HG02798 (cell line): ENCODE data around the gene HMGCS2.
A peak's percentile ranks its signal among the peaks of the same experiment; 100 is the strongest.

Experiments
- ATAC-seq: cut with Tn5 transposase; IDR thresholded peaks from one replicate; pipeline ENCODE4 v1.9.1; 2021; ENCODE audit warnings: mild to moderate bottlenecking; ENCODE audit not compliant: unreplicated experiment, poor library complexity

The HMGCS2 gene

GRCh38 chr1:119768778-119769177 lies at the start of gene HMGCS2:
Gene HMGCS2, minus strand, starts transcription at chr1:119768905. Its CDS starts 61 bp downstream, at chr1:119768844.
- ATAC-seq, result no peak

GRCh38 chr1:119818181-119818580 lies 49.5 kb upstream of the HMGCS2 start:
- no peak for ATAC-seq

DNA sequence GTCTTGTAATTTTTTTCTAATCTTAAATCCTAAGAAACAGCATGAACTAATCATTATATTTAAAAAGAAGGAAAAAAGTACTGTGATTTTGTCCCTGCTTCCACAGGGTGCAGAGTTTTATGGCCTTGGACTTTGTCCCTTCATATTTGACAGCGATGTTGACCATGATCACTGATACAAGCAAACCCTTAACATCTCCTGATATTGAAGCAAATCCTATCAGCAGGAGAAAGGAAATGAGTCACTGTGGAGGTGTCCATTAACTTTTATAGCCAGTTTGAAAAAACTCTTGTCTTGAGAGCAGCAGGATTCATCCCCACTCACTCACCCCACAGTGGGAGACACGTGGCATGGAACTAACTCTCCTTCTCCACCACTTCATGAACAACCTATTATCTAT lies 47.7 kb upstream of the HMGCS2 start:
- no peak for ATAC-seq

DNA sequence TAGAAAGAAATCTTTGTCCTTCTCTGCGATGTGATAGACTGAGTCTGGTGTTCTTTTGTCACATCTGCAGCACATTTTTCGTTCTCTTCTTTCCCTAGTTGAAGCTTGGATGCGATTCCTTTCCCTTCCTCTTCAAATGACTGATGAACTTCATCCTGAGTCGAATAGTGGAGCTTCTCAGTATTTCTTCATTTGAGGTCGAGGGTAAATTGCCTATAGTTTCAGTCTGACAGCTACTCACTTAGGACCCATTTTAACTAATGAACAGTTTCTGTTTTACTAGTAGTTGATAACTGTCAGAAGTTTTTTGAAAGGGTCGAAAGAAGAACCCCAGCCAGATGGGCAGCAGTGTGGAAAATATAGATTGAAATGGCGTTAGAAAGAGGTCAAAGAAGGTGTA lies 47.2 kb upstream of the HMGCS2 start:
- ATAC-seq, result no peak

GRCh38 chr1:119815361-119815760 lies 46.7 kb upstream of the HMGCS2 start:
- ATAC-seq, result no peak

- ATAC-seq, result no peak
Measured at GRCh38 chr1:119814288-119814687, 45.6 kb upstream of the HMGCS2 start.

DNA sequence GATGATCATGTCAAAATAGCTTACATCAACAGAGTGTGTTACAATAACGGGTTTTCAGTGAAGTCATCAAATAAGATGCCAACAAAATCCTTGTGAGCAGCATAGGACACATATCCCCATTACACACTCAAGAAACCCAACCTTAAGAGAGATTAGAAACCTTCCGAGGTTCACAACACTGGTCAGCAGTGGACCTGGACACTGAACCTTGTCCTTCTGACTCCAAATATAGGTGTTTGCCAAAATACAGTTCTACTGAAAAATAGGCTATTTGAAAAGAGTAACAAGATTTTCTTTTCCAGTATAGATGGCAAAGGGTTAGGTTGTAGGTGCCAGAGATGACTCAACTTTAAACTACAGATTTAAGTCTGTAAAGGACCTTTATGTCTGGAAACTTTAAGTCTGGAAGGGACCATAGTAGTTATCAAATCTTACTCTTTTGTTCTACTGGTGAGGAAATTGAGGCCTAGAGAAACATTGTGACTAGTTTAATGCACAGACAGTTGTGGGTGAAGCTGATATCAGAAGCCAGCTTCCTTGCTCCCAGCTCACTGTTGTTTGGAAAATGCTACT lies 43.4 kb upstream of the HMGCS2 start:
- ATAC-seq, result no peak

GRCh38 chr1:119811387-119811786 lies 42.7 kb upstream of the HMGCS2 start, which contains the start of gene REG4:
Gene REG4, minus strand, starts transcription at chr1:119811460. Its CDS starts 2,691 bp downstream, at chr1:119808769.
- ATAC-seq, result no peak

DNA sequence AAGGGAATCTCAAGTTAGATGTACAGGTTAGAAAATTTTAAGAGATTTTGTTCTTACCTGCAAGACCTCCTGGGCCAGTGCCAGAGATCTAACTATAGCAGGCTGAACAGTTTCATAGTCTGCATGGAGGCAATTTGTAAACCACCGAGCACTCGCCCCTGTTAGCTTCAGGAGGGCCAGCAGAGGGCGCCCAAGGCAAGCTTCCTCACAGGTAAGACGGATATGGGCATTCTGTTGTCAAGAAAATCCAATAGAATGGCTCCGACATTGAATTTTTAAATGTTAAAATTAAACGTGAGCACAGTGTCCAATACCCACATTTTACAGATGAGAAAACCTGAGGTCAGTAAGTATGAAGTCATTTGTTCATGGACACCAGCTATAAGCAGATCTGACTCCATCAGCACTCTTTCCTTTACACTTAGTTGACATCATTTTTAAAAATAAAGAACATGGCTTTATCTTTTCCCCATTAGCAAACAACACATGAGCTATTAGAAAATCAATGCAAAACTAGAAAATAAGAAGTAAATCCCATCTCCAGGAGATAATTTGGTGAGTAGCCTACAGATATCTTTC lies 40.4 kb upstream of the HMGCS2 start:
- peak; percentile 81 for ATAC-seq

DNA sequence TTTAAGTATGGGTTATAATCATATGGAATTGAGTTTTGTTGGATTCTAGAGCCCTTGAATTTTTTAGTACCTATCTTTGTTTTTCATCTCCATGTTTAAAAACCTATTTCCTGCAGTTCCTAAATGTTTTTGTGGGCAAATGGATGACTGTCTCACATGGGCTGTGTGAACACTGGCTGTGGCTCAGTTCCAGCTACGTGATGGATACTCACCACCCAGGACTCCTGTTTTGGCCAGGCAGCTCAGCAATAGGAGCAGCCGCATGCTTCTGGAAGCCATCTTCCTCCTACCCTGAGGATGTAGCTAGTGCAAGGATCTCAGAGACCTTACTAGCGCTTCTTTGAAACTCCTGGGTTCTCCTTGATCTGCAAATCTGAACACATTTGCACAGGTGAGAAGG lies 39.8 kb upstream of the HMGCS2 start:
- no peak for ATAC-seq

GRCh38 chr1:119806489-119806888 lies 37.8 kb upstream of the HMGCS2 start:
- no peak for ATAC-seq

- no peak for ATAC-seq
Measured at GRCh38 chr1:119805746-119806145, 37.0 kb upstream of the HMGCS2 start.

GRCh38 chr1:119805247-119805646 lies 36.5 kb upstream of the HMGCS2 start:
- ATAC-seq, result no peak

GRCh38 chr1:119799599-119800177 lies 31.0 kb upstream of the HMGCS2 start:
- no peak for ATAC-seq

DNA sequence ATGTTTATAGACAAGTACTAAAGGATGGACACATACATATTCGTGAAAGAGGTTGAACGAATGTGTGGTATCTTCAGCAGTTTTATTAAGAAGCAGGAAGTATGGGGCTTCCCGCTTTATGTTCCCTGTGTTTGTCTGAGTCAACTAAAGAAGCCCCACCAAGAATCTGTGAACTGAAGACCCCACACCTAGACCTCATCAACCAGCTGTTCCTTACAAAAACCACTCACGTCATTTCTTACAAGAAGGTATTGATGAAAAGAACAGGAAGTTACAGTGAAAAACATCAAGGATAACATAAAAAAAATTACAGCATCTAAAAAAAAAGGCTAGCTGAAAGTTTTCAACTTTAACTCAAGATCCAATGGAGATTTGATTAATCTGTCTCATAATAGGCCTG lies 30.3 kb upstream of the HMGCS2 start:
- no peak for ATAC-seq

DNA sequence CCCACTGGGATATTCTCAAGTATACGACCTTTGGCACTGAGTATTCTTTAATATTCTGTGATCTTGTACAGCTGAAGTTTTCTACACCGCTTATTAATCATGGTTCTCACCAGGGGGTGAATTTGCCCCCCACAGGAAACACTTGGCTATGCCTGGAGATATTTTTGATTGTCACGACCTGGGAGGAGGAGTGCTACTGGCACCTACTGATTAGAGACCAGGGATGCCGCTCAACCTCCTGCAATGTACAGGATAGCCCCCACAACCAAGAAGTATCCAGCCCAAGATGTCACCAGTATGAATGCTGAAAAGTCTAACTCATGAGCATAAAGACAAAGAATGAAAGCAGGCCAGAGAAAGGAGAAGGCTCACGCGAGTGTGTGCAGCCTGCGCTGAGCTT lies 28.9 kb upstream of the HMGCS2 start:
- ATAC-seq, result no peak

- ATAC-seq, result no peak
Measured at GRCh38 chr1:119797162-119797561, 28.5 kb upstream of the HMGCS2 start.

DNA sequence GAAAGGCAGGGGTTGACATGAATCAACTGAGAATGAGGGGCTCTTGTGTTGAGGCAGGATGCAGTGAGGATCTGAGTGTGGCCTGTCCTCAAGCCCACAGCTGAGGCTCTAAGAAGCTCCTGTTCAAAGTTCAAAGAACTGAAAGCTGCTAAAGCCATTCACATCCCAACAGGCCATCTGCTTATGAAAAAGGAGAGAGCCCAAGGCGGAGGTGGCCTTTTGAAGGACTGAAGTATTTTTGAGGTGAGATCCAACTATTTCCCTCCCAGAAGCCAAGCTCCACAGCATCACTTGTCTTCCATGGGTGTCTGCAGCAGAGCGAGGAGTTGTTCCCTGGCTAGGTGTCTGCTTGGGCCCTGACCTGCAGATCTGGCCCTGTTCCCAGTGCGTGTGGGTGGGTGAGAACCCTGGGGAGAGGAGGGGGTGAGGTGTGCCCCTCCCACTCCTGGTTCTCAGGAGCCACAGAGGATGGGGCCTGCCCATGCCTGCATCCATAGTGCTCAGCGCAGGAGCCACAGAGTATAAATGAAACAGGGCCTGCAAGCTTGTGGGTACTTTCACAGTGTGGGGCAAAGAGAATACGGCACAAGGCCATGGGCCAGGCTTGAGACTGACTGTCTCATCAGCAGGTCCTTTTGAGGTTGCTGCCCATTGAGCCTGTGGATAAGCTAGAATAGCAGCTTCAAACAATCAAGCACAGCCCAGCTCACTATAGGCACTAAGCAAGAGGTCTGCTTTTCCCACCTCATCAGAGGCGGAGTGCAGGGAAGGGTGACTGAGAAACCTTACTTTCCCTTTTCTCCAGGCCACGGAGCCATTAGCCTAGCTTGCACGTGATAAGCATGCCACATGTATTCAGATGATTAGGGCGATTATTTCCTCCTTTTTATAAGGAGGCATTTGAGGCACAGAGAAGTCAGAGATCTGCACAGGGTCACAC lies 26.8 kb upstream of the HMGCS2 start:
- no peak for ATAC-seq

DNA sequence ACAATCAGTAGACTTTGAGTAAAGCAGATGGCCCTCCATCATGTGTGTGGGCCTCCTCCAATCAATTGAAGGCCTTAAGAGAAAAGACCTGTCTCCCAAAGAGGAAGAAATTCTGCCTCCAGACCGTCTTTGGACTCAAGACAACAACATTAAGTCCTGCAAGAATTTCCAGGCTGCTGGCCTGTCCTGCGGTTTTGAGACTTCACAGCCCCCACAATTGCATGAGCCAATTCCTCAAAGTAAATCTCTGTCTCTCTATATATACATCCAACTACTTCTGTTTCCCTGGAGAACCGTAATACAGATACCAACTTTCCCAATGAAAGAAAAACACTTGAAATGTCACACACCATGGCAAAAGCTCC lies 26.2 kb upstream of the HMGCS2 start:
- ATAC-seq, result no peak

DNA sequence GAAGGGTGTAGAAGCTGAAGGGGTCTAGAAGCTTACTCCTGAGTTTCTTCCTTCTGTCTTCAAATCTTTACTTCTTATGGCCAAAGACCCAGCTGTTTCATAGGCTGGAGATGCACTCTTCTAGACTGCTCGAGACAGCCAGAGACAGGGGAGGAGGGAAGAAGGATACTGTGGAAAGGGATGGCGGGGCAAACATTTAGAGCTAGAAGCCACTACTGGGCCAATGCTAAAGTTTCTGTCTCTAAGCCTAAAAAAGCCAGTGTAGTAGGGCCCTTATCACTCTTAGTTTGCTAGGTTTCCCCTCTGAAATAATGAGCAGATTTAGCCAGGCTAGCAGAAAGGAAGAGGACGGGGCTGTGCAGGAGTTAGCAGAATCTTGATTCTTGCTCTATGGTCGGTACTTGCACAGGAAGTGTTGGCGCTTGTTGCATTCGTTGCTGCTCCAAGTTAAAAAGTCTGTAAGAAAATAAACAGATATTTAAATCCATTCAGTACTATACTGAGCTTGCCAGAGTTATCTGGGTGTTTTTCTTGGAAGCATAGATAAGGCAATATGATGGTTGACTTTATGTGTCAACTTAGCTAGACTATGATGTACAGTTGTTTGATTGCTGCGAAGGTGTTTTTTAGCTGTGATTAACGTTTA lies 25.6 kb upstream of the HMGCS2 start:
- ATAC-seq, result no peak

- ATAC-seq, result no peak
Measured at GRCh38 chr1:119791377-119791776, 22.7 kb upstream of the HMGCS2 start.
